HEK293 (cell line): ENCODE measurements around the gene ASXL2.

Source experiments
- CTCF ChIA-PET: fragments of 350-600 bp; formaldehyde crosslinking; extraction: SDS; loops from one replicate; lab custom pipeline; 2021; ENCODE audit warnings: antibody characterized with exemption; lab: Yijun Ruan, JAX
- POLR2A ChIA-PET: fragments of 300-600 bp; formaldehyde crosslinking; extraction: SDS; loops from one replicate; lab custom pipeline; 2020; ENCODE audit warnings: antibody characterized with exemption, inconsistent platforms; lab: Yijun Ruan, JAX
- H3K27ac ChIP-seq: fragments of 200-500 bp; sonication (Bioruptor generic); 2 replicates; pipeline ENCODE4 v1.5.1; 2014; ENCODE audit warnings: low read depth, low read length, control low read depth, inconsistent platforms; ENCODE audit errors: extremely low read depth
- H3K36me3 ChIP-seq, 2 experiments: fragments of 200-500 bp in 1 of 2; sonication (Bioruptor generic) in 1 of 2; 1 replicate in 1 of 2; 2 replicates in 1 of 2; pipeline ENCODE4 v1.5.1; 2014 to 2017; ENCODE audit warnings: inconsistent platforms in 2 of 2, low read length in 2 of 2; ENCODE audit not compliant: control insufficient read depth in 2 of 2, insufficient read depth in 1 of 2
- H3K4me1 ChIP-seq: fragments of 200-500 bp; sonication (Bioruptor generic); 2 replicates; pipeline ENCODE4 v1.5.1; 2014; ENCODE audit warnings: mild to moderate bottlenecking, low read length, inconsistent platforms; ENCODE audit not compliant: control insufficient read depth, insufficient read depth
- H3K4me3 ChIP-seq: 2 replicates; pipeline ENCODE4 v1.5.1; 2011; ENCODE audit warnings: low read depth, mild to moderate bottlenecking, control low read depth, low read length, moderate library complexity
- H3K9me3 ChIP-seq: fragments of 200-500 bp; sonication (Bioruptor generic); 2 replicates; pipeline ENCODE4 v1.5.1; 2014; ENCODE audit warnings: low read depth, low read length, inconsistent platforms; ENCODE audit not compliant: control insufficient read depth, insufficient read depth
- BCL11B ChIP-seq: fragments of 450-650 bp; formaldehyde crosslinking; IDR thresholded peaks from 2 replicates; pipeline ENCODE4 v1.5.1; 2016; ENCODE audit warnings: low read depth, missing biosample characterization, missing genetic modification characterization
- FEZF1 ChIP-seq: fragments of 450-650 bp; formaldehyde crosslinking; IDR thresholded peaks from 2 replicates; pipeline ENCODE4 v1.5.1; 2016; ENCODE audit warnings: missing biosample characterization, missing genetic modification characterization
- GLI2 ChIP-seq: fragments of 450-650 bp; formaldehyde crosslinking; IDR thresholded peaks from 2 replicates; pipeline ENCODE4; 2017; ENCODE audit warnings: missing biosample characterization, missing genetic modification characterization, low read depth, borderline replicate concordance
- HOXA7 ChIP-seq: sonication (generic); formaldehyde crosslinking; IDR thresholded peaks from 2 replicates; pipeline ENCODE4 v1.8.1; 2022; ENCODE audit warnings: missing genetic modification reagents, borderline replicate concordance
- KLF16 ChIP-seq: fragments of 450-650 bp; formaldehyde crosslinking; IDR thresholded peaks from 2 replicates; pipeline ENCODE4 v1.5.1; 2017; ENCODE audit warnings: missing biosample characterization, missing genetic modification characterization
- ZBTB48 ChIP-seq: fragments of 450-650 bp; formaldehyde crosslinking; IDR thresholded peaks from 2 replicates; pipeline ENCODE4 v1.5.1; 2016; ENCODE audit warnings: missing biosample characterization, missing genetic modification characterization
- ZFP3 ChIP-seq: fragments of 450-650 bp; formaldehyde crosslinking; IDR thresholded peaks from 2 replicates; pipeline ENCODE4 v1.5.1; 2016; ENCODE audit warnings: low read depth, missing biosample characterization, missing genetic modification characterization
- ZFP41 ChIP-seq: fragments of 450-650 bp; formaldehyde crosslinking; IDR thresholded peaks from 2 replicates; pipeline ENCODE4 v1.5.1; 2016; ENCODE audit warnings: missing biosample characterization, missing genetic modification characterization, borderline replicate concordance
- ZIC2 ChIP-seq: fragments of 450-650 bp; formaldehyde crosslinking; IDR thresholded peaks from 2 replicates; pipeline ENCODE4 v1.5.1; 2016; ENCODE audit warnings: missing biosample characterization, missing genetic modification characterization
- ZNF121 ChIP-seq: fragments of 450-650 bp; formaldehyde crosslinking; IDR thresholded peaks from 2 replicates; pipeline ENCODE4 v1.5.1; 2016; ENCODE audit warnings: missing biosample characterization, missing genetic modification characterization
- ZNF140 ChIP-seq: fragments of 450-650 bp; formaldehyde crosslinking; IDR thresholded peaks from 2 replicates; pipeline ENCODE4 v1.5.1; 2016; ENCODE audit warnings: missing biosample characterization, missing genetic modification characterization
- ZNF184 ChIP-seq: fragments of 450-650 bp; IDR thresholded peaks from 2 replicates; pipeline ENCODE4 v1.5.1; 2018; ENCODE audit warnings: missing biosample characterization, mild to moderate bottlenecking, missing genetic modification characterization
- ZNF366 ChIP-seq: fragments of 450-650 bp; formaldehyde crosslinking; conservative IDR thresholded peaks from 2 replicates; pipeline ENCODE4 v1.5.1; 2016; ENCODE audit warnings: missing biosample characterization, missing genetic modification characterization
- ZNF37A ChIP-seq: fragments of 450-650 bp; IDR thresholded peaks from 2 replicates; pipeline ENCODE4 v1.5.1; 2018; ENCODE audit warnings: missing biosample characterization, missing genetic modification characterization
- ZNF558 ChIP-seq: fragments of 450-650 bp; formaldehyde crosslinking; IDR thresholded peaks from 2 replicates; pipeline ENCODE4 v1.5.1; 2016; ENCODE audit warnings: missing biosample characterization, missing genetic modification characterization
- ZNF776 ChIP-seq: fragments of 450-650 bp; formaldehyde crosslinking; IDR thresholded peaks from 2 replicates; pipeline ENCODE4 v1.5.0; 2017; ENCODE audit warnings: missing biosample characterization, missing genetic modification characterization, borderline replicate concordance
- ZNF791 ChIP-seq: fragments of 450-650 bp; formaldehyde crosslinking; IDR thresholded peaks from 2 replicates; pipeline ENCODE4 v1.5.1; 2016; ENCODE audit warnings: missing biosample characterization, missing genetic modification characterization
- ZNF792 ChIP-seq: fragments of 450-650 bp; formaldehyde crosslinking; IDR thresholded peaks from 2 replicates; pipeline ENCODE4 v1.5.1; 2016; ENCODE audit warnings: missing biosample characterization, missing genetic modification characterization
- ZXDB ChIP-seq: fragments of 450-650 bp; formaldehyde crosslinking; IDR thresholded peaks from 2 replicates; pipeline ENCODE4 v1.5.1; 2016; ENCODE audit warnings: missing biosample characterization, missing genetic modification characterization
- TF ChIP-seq, protein P1 (sequence below): fragments of 450-650 bp; formaldehyde crosslinking; conservative IDR thresholded peaks from 2 replicates; pipeline ENCODE4 v1.5.1; 2016; ENCODE audit warnings: low read depth, missing biosample characterization, missing genetic modification characterization
- TF ChIP-seq, protein P2 (sequence below): fragments of 450-650 bp; formaldehyde crosslinking; IDR thresholded peaks from 2 replicates; pipeline ENCODE4 v1.5.1; 2016; ENCODE audit warnings: missing biosample characterization, missing genetic modification characterization

The ASXL2 gene

DNA sequence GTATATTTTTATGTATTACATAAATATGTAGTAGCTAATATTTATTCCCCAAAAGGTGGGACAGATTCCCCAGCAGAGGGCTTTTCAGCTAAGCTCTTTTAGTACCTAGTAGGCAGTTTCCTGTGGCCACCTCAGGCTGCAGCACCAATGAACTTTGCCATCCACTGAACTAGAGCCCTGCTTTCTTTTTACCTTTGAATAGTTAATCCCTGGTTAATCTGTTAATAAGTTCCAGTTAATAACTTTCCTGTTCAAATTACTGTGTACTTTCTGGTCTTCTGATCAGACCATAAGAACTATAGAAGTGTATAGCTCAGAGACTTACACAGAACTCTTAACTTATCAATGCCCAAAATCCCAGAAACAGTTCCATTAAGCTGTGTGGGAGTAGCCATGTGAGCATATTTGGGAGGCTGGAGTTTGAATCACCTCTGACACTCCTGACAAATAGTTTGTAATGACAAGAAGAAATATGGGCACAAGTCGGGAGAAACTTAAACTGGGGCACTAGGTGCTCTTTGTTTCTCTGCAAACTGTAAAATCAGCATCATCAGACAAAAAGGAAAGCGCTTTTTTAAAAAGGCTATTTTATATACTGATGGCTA, 40.0 kb downstream of the ASXL2 start (continued):
- TF ChIP-seq ZBTB48 (no peak), BCL11B (tag by site-specific recombination) (no peak), ZNF776 (tag by site-specific recombination) (no peak), ZXDB (tag by site-specific recombination) (no peak), ZNF37A (tag by site-specific recombination) (no peak), GLI2 (tag by site-specific recombination) (no peak), ZIC2 (no peak), HOXA7 (CRISPR knock-in tag) (no peak)

DNA sequence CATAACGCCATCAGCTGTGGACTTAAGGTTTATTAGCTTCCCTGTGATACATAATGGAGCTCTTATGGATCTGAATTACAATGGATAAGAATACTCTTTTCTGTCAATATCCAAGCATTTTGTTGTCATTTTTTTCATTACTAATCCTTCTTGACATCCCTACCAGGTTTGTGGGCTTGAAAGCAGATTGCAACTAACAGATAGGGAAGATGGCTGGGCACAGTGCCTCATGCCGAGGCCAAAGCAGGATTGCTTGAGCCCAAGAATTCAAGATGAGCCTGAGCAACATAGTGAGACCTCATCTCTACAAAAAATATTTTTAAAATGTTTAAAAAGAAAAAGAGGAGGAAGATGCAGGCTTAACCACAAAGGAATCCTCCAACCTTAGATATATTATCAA, 42.4 kb downstream of the ASXL2 start:
- ChIA-PET CTCF (interaction anchor here (0.8 to 2.4 kb wide), 3 partner anchors 9 to 16 kb away, joined by 3 to 19 read pairs (median 8); no protein-coding TSS in a partner anchor), POLR2A (no interaction called here)
- Histone ChIP-seq H3K36me3 (peaks cover 0 to 7% of the 10 kb centered on the region in 2 experiments; a peak in 2 of 3 replicates), H3K4me1 (no peaks in the 10 kb centered on the region), H3K9me3 (no peaks in the 10 kb centered on the region), H3K4me3 (no peak overlapping the region), H3K27ac (no peak overlapping the region)
- TF ChIP-seq ZNF366 (tag by site-specific recombination) (no peak), FEZF1 (tag by site-specific recombination) (no peak), ZFP3 (tag by site-specific recombination) (no peak), ZFP41 (tag by site-specific recombination) (no peak), ZNF121 (tag by site-specific recombination) (no peak), ZNF558 (tag by site-specific recombination) (no peak), ZNF140 (no peak), ZNF791 (no peak), ZNF792 (tag by site-specific recombination) (no peak), ZNF184 (no peak), KLF16 (tag by site-specific recombination) (no peak)
- TF ChIP-seq, protein P1, sequence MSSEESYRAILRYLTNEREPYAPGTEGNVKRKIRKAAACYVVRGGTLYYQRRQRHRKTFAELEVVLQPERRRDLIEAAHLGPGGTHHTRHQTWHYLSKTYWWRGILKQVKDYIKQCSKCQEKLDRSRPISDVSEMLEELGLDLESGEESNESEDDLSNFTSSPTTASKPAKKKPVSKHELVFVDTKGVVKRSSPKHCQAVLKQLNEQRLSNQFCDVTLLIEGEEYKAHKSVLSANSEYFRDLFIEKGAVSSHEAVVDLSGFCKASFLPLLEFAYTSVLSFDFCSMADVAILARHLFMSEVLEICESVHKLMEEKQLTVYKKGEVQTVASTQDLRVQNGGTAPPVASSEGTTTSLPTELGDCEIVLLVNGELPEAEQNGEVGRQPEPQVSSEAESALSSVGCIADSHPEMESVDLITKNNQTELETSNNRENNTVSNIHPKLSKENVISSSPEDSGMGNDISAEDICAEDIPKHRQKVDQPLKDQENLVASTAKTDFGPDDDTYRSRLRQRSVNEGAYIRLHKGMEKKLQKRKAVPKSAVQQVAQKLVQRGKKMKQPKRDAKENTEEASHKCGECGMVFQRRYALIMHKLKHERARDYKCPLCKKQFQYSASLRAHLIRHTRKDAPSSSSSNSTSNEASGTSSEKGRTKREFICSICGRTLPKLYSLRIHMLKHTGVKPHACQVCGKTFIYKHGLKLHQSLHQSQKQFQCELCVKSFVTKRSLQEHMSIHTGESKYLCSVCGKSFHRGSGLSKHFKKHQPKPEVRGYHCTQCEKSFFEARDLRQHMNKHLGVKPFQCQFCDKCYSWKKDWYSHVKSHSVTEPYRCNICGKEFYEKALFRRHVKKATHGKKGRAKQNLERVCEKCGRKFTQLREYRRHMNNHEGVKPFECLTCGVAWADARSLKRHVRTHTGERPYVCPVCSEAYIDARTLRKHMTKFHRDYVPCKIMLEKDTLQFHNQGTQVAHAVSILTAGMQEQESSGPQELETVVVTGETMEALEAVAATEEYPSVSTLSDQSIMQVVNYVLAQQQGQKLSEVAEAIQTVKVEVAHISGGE (tag by site-specific recombination), result no peak

DNA sequence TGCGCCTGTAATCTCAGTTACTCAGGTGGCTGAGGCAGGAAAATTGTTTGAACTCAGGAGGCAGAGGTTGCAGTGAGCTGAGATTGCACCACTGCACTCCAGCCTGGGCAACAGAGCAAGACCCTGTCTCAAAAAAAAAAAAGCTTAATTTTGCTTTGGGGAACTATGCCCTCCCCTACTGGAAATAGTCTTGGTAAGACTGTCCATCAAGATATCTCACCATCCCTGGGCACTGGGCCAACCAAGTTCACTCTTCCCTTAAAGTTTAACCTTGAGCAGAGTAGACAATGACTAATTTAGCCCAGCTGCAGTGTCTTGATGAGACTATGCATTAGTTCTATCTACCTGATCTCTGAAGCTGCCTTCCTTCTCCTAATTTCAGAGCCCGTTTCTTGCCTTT, 44.7 kb downstream of the ASXL2 start:
- Histone ChIP-seq H3K9me3 (no peaks in the 10 kb centered on the region), H3K4me1 (no peaks in the 10 kb centered on the region; the same call in 1 of the 2 replicates), H3K36me3 (peaks cover 0 to 5% of the 10 kb centered on the region in 2 experiments; a peak in 2 of 3 replicates), H3K27ac (no peak overlapping the region), H3K4me3 (no peak overlapping the region)
- ChIA-PET POLR2A (interaction anchor here (1.1 kb wide), 1 partner anchor 45 kb away, joined by 4 read pairs; the partner anchor contains the start of gene ASXL2), CTCF (interaction anchor here (0.7 to 2.1 kb wide), 2 partner anchors 11 to 19 kb away, joined by 3 to 7 read pairs; no protein-coding TSS in a partner anchor)
- TF ChIP-seq, protein P2, sequence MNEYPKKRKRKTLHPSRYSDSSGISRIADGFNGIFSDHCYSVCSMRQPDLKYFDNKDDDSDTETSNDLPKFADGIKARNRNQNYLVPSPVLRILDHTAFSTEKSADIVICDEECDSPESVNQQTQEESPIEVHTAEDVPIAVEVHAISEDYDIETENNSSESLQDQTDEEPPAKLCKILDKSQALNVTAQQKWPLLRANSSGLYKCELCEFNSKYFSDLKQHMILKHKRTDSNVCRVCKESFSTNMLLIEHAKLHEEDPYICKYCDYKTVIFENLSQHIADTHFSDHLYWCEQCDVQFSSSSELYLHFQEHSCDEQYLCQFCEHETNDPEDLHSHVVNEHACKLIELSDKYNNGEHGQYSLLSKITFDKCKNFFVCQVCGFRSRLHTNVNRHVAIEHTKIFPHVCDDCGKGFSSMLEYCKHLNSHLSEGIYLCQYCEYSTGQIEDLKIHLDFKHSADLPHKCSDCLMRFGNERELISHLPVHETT (tag by site-specific recombination), result no peak
- 0 out of 2 replicates have a peak, but pooled peaks have one; percentile 16 for TF ChIP-seq ZNF121 (tag by site-specific recombination)
